Duodenal mucosa (tissue), 2 donors: Measurements from ENCODE around the gene ATP8B4.

Experiments used
- H3K27ac ChIP-seq: one replicate; pipeline ENCODE4 v1.7.0; 2013; ENCODE audit warnings: low read depth, low read length
- H3K27me3 ChIP-seq, 2 donors: one replicate each; pipeline ENCODE4 v1.7.0; 2013; ENCODE audit warnings: low read length in 2 of 2, control low read depth in 1 of 2; ENCODE audit not compliant: insufficient read depth in 2 of 2, control insufficient read depth in 1 of 2
- H3K36me3 ChIP-seq, 2 donors: one replicate each; pipeline ENCODE4 v1.7.0; 2013; ENCODE audit warnings: low read length in 2 of 2, control low read depth in 1 of 2; ENCODE audit not compliant: insufficient read depth in 2 of 2, control insufficient read depth in 1 of 2
- H3K4me1 ChIP-seq, 2 donors: one replicate each; pipeline ENCODE4 v1.7.0; 2013; ENCODE audit warnings: low read length in 2 of 2, control low read depth in 1 of 2; ENCODE audit not compliant: insufficient read depth in 2 of 2, control insufficient read depth in 1 of 2
- H3K4me3 ChIP-seq, 2 donors: one replicate each; pipeline ENCODE4 v1.7.0; 2013; ENCODE audit warnings: low read length in 2 of 2, low read depth in 1 of 2
- H3K9ac ChIP-seq, 2 donors: one replicate each; pipeline ENCODE4 v1.7.0; 2013; ENCODE audit warnings: low read length in 2 of 2, low read depth in 1 of 2
- H3K9me3 ChIP-seq, 2 donors: one replicate each; pipeline ENCODE4 v1.7.0; 2013; ENCODE audit warnings: low read length in 2 of 2, control low read depth in 1 of 2; ENCODE audit not compliant: control insufficient read depth in 1 of 2

Gene ATP8B4

DNA sequence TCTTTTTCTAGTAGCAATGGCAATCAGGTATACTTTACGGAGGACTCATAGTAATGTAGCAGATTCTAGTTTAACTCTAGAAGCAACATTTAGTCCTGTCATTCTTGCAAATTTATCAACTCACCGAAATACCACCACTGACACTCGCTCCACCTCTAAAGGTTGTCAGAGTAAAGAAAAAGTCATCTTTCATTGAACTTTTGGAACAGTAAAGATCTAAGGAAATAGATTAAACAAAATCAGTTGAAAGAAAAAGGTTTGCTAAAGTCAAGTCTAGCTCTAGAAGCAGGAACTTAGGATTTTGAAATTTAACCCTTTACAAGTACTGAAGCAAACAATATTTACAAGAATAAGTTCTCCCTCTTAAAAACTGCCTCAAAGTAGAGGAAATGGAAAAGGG is 8.7 kb downstream of the ATP8B4 start:
- Histone ChIP-seq H3K9me3 (no peaks in the 10 kb centered on the region), H3K27me3 (no peaks in the 10 kb centered on the region), H3K27ac (no peak overlapping the region), H3K36me3 (no peaks in the 10 kb centered on the region), H3K9ac (no peak overlapping the region), H3K4me3 (no peak overlapping the region), H3K4me1 (no peaks in the 10 kb centered on the region)

- no peaks in the 10 kb centered on the region for H3K4me1 ChIP-seq
- no peaks in the 10 kb centered on the region for H3K36me3 ChIP-seq
- H3K27me3 ChIP-seq = no peaks in the 10 kb centered on the region
- no peak overlapping the region for H3K9ac ChIP-seq
- no peak overlapping the region for H3K4me3 ChIP-seq
- H3K9me3 ChIP-seq = no peaks in the 10 kb centered on the region
- H3K27ac ChIP-seq = no peak overlapping the region
Observed at GRCh38 chr15:50109076-50109987, 9.7 kb downstream of the ATP8B4 start.

DNA sequence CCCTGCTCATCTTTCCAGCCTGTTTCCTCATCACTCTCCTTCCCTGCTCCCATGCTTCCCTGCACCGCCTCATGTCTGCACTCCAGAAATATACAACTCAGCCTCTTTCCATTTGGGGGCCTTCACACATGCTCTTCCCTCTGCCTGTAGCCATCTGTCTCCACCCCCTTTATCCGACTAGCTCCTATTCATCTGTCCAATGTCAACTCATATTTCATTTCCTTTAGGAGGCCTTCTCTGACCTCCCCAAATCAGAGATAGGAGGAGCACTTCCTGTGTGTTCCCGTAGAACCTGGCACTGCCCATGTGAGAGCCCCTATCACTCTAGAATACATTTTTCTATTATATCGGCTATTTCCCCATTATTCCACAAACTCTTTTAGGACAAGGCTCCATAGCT is 10.6 kb downstream of the ATP8B4 start:
- H3K9me3 ChIP-seq = no peaks in the 10 kb centered on the region
- no peaks in the 10 kb centered on the region for H3K27me3 ChIP-seq
- H3K9ac ChIP-seq = no peak overlapping the region
- no peaks in the 10 kb centered on the region for H3K36me3 ChIP-seq
- H3K4me1 ChIP-seq = no peaks in the 10 kb centered on the region
- no peak overlapping the region for H3K4me3 ChIP-seq
- H3K27ac ChIP-seq = no peak overlapping the region

DNA sequence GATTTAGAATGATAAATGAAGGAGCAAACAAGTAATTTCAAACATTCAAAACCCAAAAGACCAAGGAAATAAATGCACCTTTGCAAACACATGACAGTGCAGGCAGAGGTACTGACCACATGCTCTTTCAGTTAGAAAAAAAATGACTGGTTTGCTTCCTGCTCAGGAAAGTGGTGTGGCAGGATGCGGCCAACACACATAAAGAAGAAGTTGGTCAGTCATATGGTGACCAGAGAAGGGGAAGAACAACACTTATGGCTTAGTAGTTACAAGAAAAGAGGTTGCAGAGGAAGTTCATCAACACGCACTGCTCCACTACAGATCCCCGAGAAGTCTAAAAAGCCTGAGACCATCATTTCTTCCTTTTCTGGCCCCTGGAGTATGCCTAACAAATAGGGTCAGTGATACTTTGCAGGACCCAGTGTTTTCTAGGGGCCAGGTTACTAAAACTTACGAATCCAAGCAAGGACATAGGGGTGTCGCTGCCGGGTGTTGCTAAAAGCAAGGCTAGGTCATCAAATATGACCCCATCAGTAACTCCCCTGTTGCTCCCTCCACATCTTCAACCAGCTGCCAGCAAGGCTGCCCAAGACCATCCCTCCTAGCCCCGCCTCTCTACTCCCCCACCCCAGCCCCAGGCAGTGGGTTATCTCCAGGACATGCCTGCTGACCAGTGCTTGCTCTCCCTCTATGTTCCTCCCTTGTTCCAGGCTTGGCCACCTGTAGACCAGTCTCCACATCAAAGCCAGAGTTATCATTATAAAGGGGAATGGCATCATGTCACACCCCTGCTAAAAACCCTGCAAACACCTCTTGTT is 11.2 kb downstream of the ATP8B4 start:
- Histone ChIP-seq H3K27ac (no peak overlapping the region), H3K4me3 (no peak overlapping the region), H3K27me3 (no peaks in the 10 kb centered on the region), H3K9ac (no peak overlapping the region), H3K4me1 (no peaks in the 10 kb centered on the region), H3K9me3 (no peaks in the 10 kb centered on the region), H3K36me3 (no peaks in the 10 kb centered on the region)

DNA sequence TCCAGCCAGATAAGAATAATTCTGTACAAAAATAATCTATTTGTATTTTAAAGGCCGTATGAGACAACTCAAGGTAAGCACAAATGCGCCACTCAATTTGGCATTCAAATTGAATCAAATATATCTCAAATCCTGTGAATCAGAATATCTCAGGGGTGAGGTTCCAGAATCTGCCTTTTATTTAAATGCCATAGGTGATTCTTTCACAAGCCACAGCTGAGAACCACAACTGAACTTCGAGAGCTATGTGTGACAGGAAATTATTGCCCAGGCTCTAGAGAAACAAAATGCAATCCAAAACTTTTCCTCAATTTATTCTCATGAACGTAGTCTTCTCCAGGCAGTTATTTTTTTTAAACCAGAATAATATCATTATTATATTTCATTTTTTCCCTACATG is 11.9 kb downstream of the ATP8B4 start:
- Histone ChIP-seq H3K9ac (no peak overlapping the region), H3K4me1 (no peaks in the 10 kb centered on the region), H3K4me3 (no peak overlapping the region), H3K27me3 (no peaks in the 10 kb centered on the region), H3K27ac (no peak overlapping the region), H3K9me3 (no peaks in the 10 kb centered on the region), H3K36me3 (no peaks in the 10 kb centered on the region)

DNA sequence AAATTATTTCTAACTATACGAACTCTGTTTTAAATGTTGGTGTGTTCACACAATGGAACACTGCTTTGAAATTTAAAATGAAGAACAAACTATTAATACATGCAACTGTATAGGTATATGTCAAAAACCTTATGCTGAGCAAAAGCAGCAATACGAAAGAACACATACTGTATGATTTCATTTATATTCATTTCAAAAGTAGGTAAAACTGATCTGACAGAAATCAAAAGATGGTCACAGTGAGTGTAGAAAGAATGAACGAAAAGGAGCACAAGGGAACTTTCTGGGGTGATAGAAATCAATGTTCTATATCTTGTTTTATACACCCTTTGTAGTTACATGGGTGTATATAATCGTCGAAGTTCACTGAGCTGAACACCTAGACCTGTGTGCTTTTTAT is 12.6 kb downstream of the ATP8B4 start:
- no peak overlapping the region for H3K4me3 ChIP-seq
- no peak overlapping the region for H3K9ac ChIP-seq
- no peak overlapping the region for H3K27ac ChIP-seq
- H3K9me3 ChIP-seq = no peaks in the 10 kb centered on the region
- no peaks in the 10 kb centered on the region for H3K27me3 ChIP-seq
- H3K4me1 ChIP-seq = no peaks in the 10 kb centered on the region
- no peaks in the 10 kb centered on the region for H3K36me3 ChIP-seq

DNA sequence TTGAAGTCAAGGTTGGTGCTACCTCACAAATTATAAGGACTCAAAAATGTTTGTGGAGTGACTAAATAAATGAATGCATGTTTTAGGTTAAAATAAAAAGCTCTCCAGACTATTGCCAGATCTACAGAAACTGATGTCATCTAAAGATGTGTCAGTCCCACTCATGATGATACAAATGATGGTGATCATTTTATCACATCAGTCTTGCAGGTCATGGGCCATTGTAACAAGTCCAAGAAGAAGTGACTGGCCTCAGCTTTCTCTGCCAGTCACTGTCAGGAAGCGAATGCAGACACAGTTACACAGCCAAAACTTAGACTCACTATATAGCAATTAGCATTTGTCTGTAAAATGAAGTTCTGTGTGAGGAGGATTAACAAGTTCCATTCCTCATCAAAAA is 18.5 kb downstream of the ATP8B4 start:
- H3K27ac ChIP-seq = no peak overlapping the region
- H3K27me3 ChIP-seq = no peaks in the 10 kb centered on the region
- H3K4me1 ChIP-seq = no peaks in the 10 kb centered on the region
- no peak overlapping the region for H3K4me3 ChIP-seq
- H3K9ac ChIP-seq = no peak overlapping the region
- H3K9me3 ChIP-seq = no peaks in the 10 kb centered on the region
- no peaks in the 10 kb centered on the region for H3K36me3 ChIP-seq

GRCh38 chr15:50098545-50098944 is 20.5 kb downstream of the ATP8B4 start:
- H3K4me1 ChIP-seq = no peaks in the 10 kb centered on the region
- no peak overlapping the region for H3K27ac ChIP-seq
- H3K27me3 ChIP-seq = no peaks in the 10 kb centered on the region
- no peaks in the 10 kb centered on the region for H3K36me3 ChIP-seq
- no peaks in the 10 kb centered on the region for H3K9me3 ChIP-seq
- no peak overlapping the region for H3K4me3 ChIP-seq
- H3K9ac ChIP-seq = no peak overlapping the region

GRCh38 chr15:50095938-50096821 is 22.9 kb downstream of the ATP8B4 start:
- Histone ChIP-seq H3K9ac (no peak overlapping the region), H3K4me1 (no peaks in the 10 kb centered on the region), H3K9me3 (no peaks in the 10 kb centered on the region), H3K36me3 (no peaks in the 10 kb centered on the region), H3K27me3 (no peaks in the 10 kb centered on the region), H3K4me3 (no peak overlapping the region), H3K27ac (no peak overlapping the region)
